H9 (cell line): ENCODE results near the gene JMJD7. TPM values are rescaled to one million over a fixed set of nuclear protein-coding genes. Genes with fewer than 3 reads are reported as not detected.

Experiments
- DNase-seq: peaks from one replicate; pipeline ENCODE4 v3.0.0-alpha.2; 2017
- H2AFZ ChIP-seq: one replicate; pipeline ENCODE4 v1.6.1; 2013; ENCODE audit warnings: mild to moderate bottlenecking, low read length, control low read depth, moderate library complexity
- H2AK5ac ChIP-seq: 2 replicates; pipeline ENCODE4 v1.6.1; 2013; ENCODE audit warnings: low read length, control low read depth, mixed read lengths; ENCODE audit not compliant: insufficient read length
- H2BK120ac ChIP-seq: one replicate; pipeline ENCODE4 v1.6.1; 2013; ENCODE audit warnings: low read depth, mild to moderate bottlenecking, low read length, control low read depth, inconsistent platforms; ENCODE audit not compliant: poor library complexity, severe bottlenecking
- H2BK12ac ChIP-seq: 2 replicates; pipeline ENCODE4 v1.6.1; 2013; ENCODE audit warnings: low read length, control low read depth, mixed read lengths, low read depth; ENCODE audit not compliant: insufficient read length
- H2BK15ac ChIP-seq: 2 replicates; pipeline ENCODE4 v1.6.1; 2013; ENCODE audit warnings: low read depth, low read length, control low read depth
- H2BK20ac ChIP-seq: one replicate; pipeline ENCODE4 v1.6.1; 2013; ENCODE audit warnings: low read depth, mild to moderate bottlenecking, low read length, control low read depth, inconsistent platforms; ENCODE audit not compliant: poor library complexity, severe bottlenecking
- H2BK5ac ChIP-seq: 2 replicates; pipeline ENCODE4 v1.6.1; 2013; ENCODE audit warnings: low read length, control low read depth, mixed read lengths; ENCODE audit not compliant: insufficient read length
- H3K14ac ChIP-seq: 2 replicates; pipeline ENCODE4 v1.6.1; 2013; ENCODE audit warnings: low read length, control low read depth; ENCODE audit not compliant: insufficient read depth
- H3K18ac ChIP-seq: 2 replicates; pipeline ENCODE4 v1.6.1; 2013; ENCODE audit warnings: low read depth, mild to moderate bottlenecking, mixed read lengths, low read length, control low read depth; ENCODE audit not compliant: insufficient read length
- H3K23ac ChIP-seq: 2 replicates; pipeline ENCODE4 v1.6.1; 2013; ENCODE audit warnings: low read length, control low read depth, mixed read lengths, low read depth; ENCODE audit not compliant: insufficient read length
- H3K23me2 ChIP-seq: 2 replicates; pipeline ENCODE4 v1.6.1; 2013; ENCODE audit warnings: low read depth, mild to moderate bottlenecking, mixed read lengths, low read length, control low read depth; ENCODE audit not compliant: insufficient read length, poor library complexity, severe bottlenecking
- H3K27ac ChIP-seq: 2 replicates; pipeline ENCODE4 v1.5.1; 2013; ENCODE audit warnings: low read length, control low read depth, mixed read lengths, low read depth; ENCODE audit not compliant: insufficient read length
- H3K27me3 ChIP-seq: 2 replicates; pipeline ENCODE4 v1.6.1; 2013; ENCODE audit warnings: low read length, control low read depth, inconsistent platforms; ENCODE audit not compliant: insufficient read depth
- H3K4ac ChIP-seq: 2 replicates; pipeline ENCODE4 v1.6.1; 2013; ENCODE audit warnings: low read depth, mild to moderate bottlenecking, control low read depth, inconsistent platforms, low read length, moderate library complexity
- H3K4me1 ChIP-seq: 2 replicates; pipeline ENCODE4 v1.6.1; 2013; ENCODE audit warnings: low read length, control low read depth, inconsistent platforms; ENCODE audit not compliant: insufficient read depth
- H3K4me2 ChIP-seq: 2 replicates; pipeline ENCODE4 v1.6.1; 2013; ENCODE audit warnings: low read length, control low read depth, mixed read lengths; ENCODE audit not compliant: insufficient read length, insufficient read depth
- H3K56ac ChIP-seq: 2 replicates; pipeline ENCODE4 v1.6.1; 2013; ENCODE audit warnings: low read depth, mild to moderate bottlenecking, mixed read lengths, low read length, control low read depth; ENCODE audit not compliant: insufficient read length
- H3K79me1 ChIP-seq: 2 replicates; pipeline ENCODE4 v1.6.1; 2013; ENCODE audit warnings: low read depth, mild to moderate bottlenecking, moderate library complexity, low read length, control low read depth, inconsistent platforms; ENCODE audit not compliant: insufficient read depth, poor library complexity, severe bottlenecking
- H3K79me2 ChIP-seq: 2 replicates; pipeline ENCODE4 v1.6.1; 2013; ENCODE audit warnings: low read length, control low read depth, inconsistent platforms; ENCODE audit not compliant: insufficient read depth
- H3K9ac ChIP-seq: 2 replicates; pipeline ENCODE4 v1.6.1; 2013; ENCODE audit warnings: low read length, control low read depth, mixed read lengths; ENCODE audit not compliant: insufficient read length; ENCODE audit errors: extremely low read depth
- H3K9me3 ChIP-seq: one replicate; pipeline ENCODE4 v1.6.1; 2013; ENCODE audit warnings: low read depth, low read length, inconsistent platforms; ENCODE audit not compliant: control insufficient read depth
- H3T11ph ChIP-seq: one replicate; pipeline ENCODE4 v1.6.1; 2013; ENCODE audit warnings: mild to moderate bottlenecking, low read length, control low read depth, inconsistent platforms
- H4K20me1 ChIP-seq: one replicate; pipeline ENCODE4 v1.6.1; 2013; ENCODE audit not compliant: control insufficient read depth, insufficient read length, insufficient read depth
- H4K5ac ChIP-seq: 2 replicates; pipeline ENCODE4 v1.6.1; 2013; ENCODE audit warnings: low read depth, mild to moderate bottlenecking, mixed read lengths, low read length, control low read depth; ENCODE audit not compliant: insufficient read length
- H4K8ac ChIP-seq: replicated peaks from 2 replicates; pipeline ENCODE4 v1.6.1; 2013; ENCODE audit warnings: low read length, control low read depth, mixed read lengths, low read depth; ENCODE audit not compliant: insufficient read length
- H4K91ac ChIP-seq: 2 replicates; pipeline ENCODE4 v1.6.1; 2013; ENCODE audit warnings: low read depth, mild to moderate bottlenecking, moderate library complexity, mixed read lengths, low read length, control low read depth; ENCODE audit not compliant: insufficient read length
- H3K27ac Mint-ChIP-seq, 3 experiments: 2 replicates in 2 of 3; 3 replicates in 1 of 3; pipeline ENCODE4 v1.8.0; 2020 to 2021; ENCODE audit warnings: mixed read lengths in 3 of 3, mild to moderate bottlenecking in 1 of 3, moderate library complexity in 1 of 3
- H3K27me3 Mint-ChIP-seq: 2 replicates; pipeline ENCODE4 v1.8.0; 2021; ENCODE audit warnings: low read depth, mild to moderate bottlenecking, moderate library complexity, mixed read lengths
- H3K36me3 Mint-ChIP-seq, 3 experiments: 2 replicates in 2 of 3; 3 replicates in 1 of 3; pipeline ENCODE4 v1.8.0; 2020 to 2021; ENCODE audit warnings: low read depth in 3 of 3, mixed read lengths in 3 of 3; ENCODE audit not compliant: insufficient read depth in 1 of 3
- H3K4me1 Mint-ChIP-seq, 2 experiments: 2 replicates each; pipeline ENCODE4 v1.8.0; 2020; ENCODE audit warnings: mixed read lengths in 2 of 2
- H3K4me3 Mint-ChIP-seq, 2 experiments: 2 replicates in 1 of 2; 3 replicates in 1 of 2; pipeline ENCODE4 v1.8.0; 2020 to 2021; ENCODE audit warnings: mild to moderate bottlenecking in 2 of 2, mixed read lengths in 2 of 2, moderate library complexity in 1 of 2
- H3K9me3 Mint-ChIP-seq, 2 experiments: 2 replicates in 1 of 2; 3 replicates in 1 of 2; pipeline ENCODE4 v1.8.0; 2020; ENCODE audit warnings: mild to moderate bottlenecking in 2 of 2, mixed read lengths in 2 of 2, moderate library complexity in 1 of 2
- WGBS: extraction: QIAGEN DNeasy Blood & Tissue Kit; methylation state at CpG from one replicate; pipeline ENCODE4 v1.1.7; 2013; ENCODE audit warnings: missing lambda C conversion rate, low lambda C conversion rate, mixed read lengths; ENCODE audit not compliant: insufficient read length; ENCODE audit errors: extremely low coverage; 5-methylcytosine and 5-hydroxymethylcytosine counted together
- total RNA-seq: library from RNA; stranded (reverse); gene quantifications from 2 replicates; pipeline ENCODE4 v1.2.1, GENCODE V29; 2021
- TF ChIP-seq, protein P1 (sequence below): fragments of 200-600 bp; sonication (generic); conservative IDR thresholded peaks from 3 replicates; pipeline ENCODE4 v1.8.0; 2021; ENCODE audit warnings: antibody characterized with exemption, mild to moderate bottlenecking

Gene JMJD7
- total RNA-seq, 1 experiment from 2014 or later: 13.3 TPM

DNA sequence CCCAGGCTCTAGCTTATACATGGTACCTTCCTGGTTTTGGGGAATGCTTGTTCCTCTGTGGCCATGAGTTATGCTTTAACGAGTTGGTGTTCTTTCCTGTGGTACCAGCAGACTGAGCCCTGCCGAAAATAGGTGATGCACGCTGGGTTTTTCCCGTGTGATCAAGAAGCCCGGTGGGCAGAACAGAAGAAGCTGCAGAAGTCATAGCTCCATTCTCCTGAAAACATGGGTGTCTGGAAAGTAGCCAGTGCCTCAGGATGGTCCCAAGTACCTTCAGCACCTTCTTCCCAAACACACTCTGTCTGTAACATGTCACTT is 28.4 kb upstream of the JMJD7 start:
- no peaks in the 10 kb centered on the region for H3K27me3 ChIP-seq
- no peaks in the 10 kb centered on the region for H3K9me3 Mint-ChIP-seq
- no peaks in the 10 kb centered on the region for H3K79me2 ChIP-seq
- H4K5ac ChIP-seq: no peak overlapping the region
- no peak overlapping the region for H2BK20ac ChIP-seq
- H3K27ac ChIP-seq: no peak overlapping the region
- no peak overlapping the region for H2AFZ ChIP-seq
- H3K9ac ChIP-seq: no peak overlapping the region
- no peak overlapping the region for H2BK12ac ChIP-seq
- WGBS: no CpG with 5 or more reads among the region's 5 CpGs
- H3K27ac Mint-ChIP-seq: no peak overlapping the region
- H3K14ac ChIP-seq: no peak overlapping the region
- H2AK5ac ChIP-seq: no peak overlapping the region
- H2BK120ac ChIP-seq: no peak overlapping the region
- H3K4me3 Mint-ChIP-seq: no peak overlapping the region
- no peaks in the 10 kb centered on the region for H3K27me3 Mint-ChIP-seq
- H2BK15ac ChIP-seq: no peak overlapping the region
- H3K56ac ChIP-seq: no peak overlapping the region
- no peaks in the 10 kb centered on the region for H3K4me1 ChIP-seq
- no peak overlapping the region for H4K91ac ChIP-seq
- H3T11ph ChIP-seq: no peak overlapping the region
- no peaks in the 10 kb centered on the region for H3K9me3 ChIP-seq
- H3K23me2 ChIP-seq: no peaks in the 10 kb centered on the region
- H2BK5ac ChIP-seq: no peak overlapping the region
- H3K23ac ChIP-seq: no peak overlapping the region
- no peaks in the 10 kb centered on the region for H3K79me1 ChIP-seq
- DNase-seq: no peak
- peaks cover 2 to 3% of the 10 kb centered on the region in 2 experiments; a peak in 2 of 4 replicates for H3K4me1 Mint-ChIP-seq
- H3K4me2 ChIP-seq: no peak overlapping the region
- no peaks in the 10 kb centered on the region for H4K20me1 ChIP-seq
- H3K18ac ChIP-seq: no peak overlapping the region
- no peak overlapping the region for H3K4ac ChIP-seq
- H4K8ac ChIP-seq: no peak overlapping the region
- peaks cover 0 to 5% (median 2%) of the 10 kb centered on the region in 3 experiments; a peak in 4 of 7 replicates for H3K36me3 Mint-ChIP-seq
- TF ChIP-seq, protein P1, sequence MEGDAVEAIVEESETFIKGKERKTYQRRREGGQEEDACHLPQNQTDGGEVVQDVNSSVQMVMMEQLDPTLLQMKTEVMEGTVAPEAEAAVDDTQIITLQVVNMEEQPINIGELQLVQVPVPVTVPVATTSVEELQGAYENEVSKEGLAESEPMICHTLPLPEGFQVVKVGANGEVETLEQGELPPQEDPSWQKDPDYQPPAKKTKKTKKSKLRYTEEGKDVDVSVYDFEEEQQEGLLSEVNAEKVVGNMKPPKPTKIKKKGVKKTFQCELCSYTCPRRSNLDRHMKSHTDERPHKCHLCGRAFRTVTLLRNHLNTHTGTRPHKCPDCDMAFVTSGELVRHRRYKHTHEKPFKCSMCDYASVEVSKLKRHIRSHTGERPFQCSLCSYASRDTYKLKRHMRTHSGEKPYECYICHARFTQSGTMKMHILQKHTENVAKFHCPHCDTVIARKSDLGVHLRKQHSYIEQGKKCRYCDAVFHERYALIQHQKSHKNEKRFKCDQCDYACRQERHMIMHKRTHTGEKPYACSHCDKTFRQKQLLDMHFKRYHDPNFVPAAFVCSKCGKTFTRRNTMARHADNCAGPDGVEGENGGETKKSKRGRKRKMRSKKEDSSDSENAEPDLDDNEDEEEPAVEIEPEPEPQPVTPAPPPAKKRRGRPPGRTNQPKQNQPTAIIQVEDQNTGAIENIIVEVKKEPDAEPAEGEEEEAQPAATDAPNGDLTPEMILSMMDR: no peak
